PC-9 (cell line): ENCODE measurements around the gene HBS1L. TPM values are rescaled to one million over a fixed set of nuclear protein-coding genes. Genes with fewer than 3 reads are reported as not detected.

Experiments used
- BruUV-seq: library from RNA; stranded (reverse); fragments of 400-500 nt; replicated peaks from 2 replicates; lab custom pipeline; 2021; lab: Mats Ljungman, UMichigan
- CTCF ChIA-PET: fragments of 300-600 bp; sonication (Branson Sonifier 250); formaldehyde crosslinking; loops from one replicate; lab custom pipeline; 2022; ENCODE audit warnings: antibody characterized with exemption; lab: Charles Lee
- POLR2A ChIA-PET: fragments of 300-600 bp; sonication (Branson Sonifier 250); formaldehyde crosslinking; loops from one replicate; lab custom pipeline; 2022; ENCODE audit warnings: antibody characterized with exemption; ENCODE audit not compliant: unreplicated experiment; lab: Charles Lee
- DNase-seq, 2 experiments: peaks; one replicate each; pipeline versions ENCODE4 v3.0.0 to v3.0.0-alpha.2; 2015 to 2022; ENCODE audit warnings: mixed read lengths in 1 of 2
- H2AFZ ChIP-seq: fragments of 200-600 bp; sonication (generic); 2 replicates; pipeline ENCODE4 v1.8.1; 2017; ENCODE audit warnings: antibody characterized with exemption
- H3F3A ChIP-seq: fragments of 200-600 bp; sonication (generic); 2 replicates; pipeline ENCODE4 v1.8.1; 2017; ENCODE audit warnings: antibody characterized with exemption, mild to moderate bottlenecking, low read depth; ENCODE audit not compliant: insufficient read depth
- H3K27ac ChIP-seq: fragments of 200-600 bp; sonication (generic); 2 replicates; pipeline ENCODE4 v1.6.1; 2016; ENCODE audit warnings: mixed run types
- H3K27me3 ChIP-seq: fragments of 200-600 bp; sonication (generic); 2 replicates; pipeline ENCODE4 v1.6.1; 2016; ENCODE audit warnings: low read depth, mixed run types; ENCODE audit not compliant: insufficient read depth
- H3K36me3 ChIP-seq: fragments of 200-600 bp; sonication (generic); 2 replicates; pipeline ENCODE4 v1.6.1; 2016; ENCODE audit warnings: low read depth, mixed run types
- H3K4me1 ChIP-seq: fragments of 200-600 bp; sonication (generic); replicated peaks from 2 replicates; pipeline ENCODE4 v1.6.1; 2016; ENCODE audit warnings: mixed run types; ENCODE audit not compliant: insufficient read depth
- H3K4me2 ChIP-seq: fragments of 200-600 bp; sonication (generic); 2 replicates; pipeline ENCODE4 v1.6.1; 2017; ENCODE audit warnings: mixed run types
- H3K4me3 ChIP-seq: fragments of 200-600 bp; sonication (generic); 2 replicates; pipeline ENCODE4 v1.6.1; 2016; ENCODE audit warnings: mixed run types
- H3K79me2 ChIP-seq: fragments of 200-600 bp; sonication (generic); 2 replicates; pipeline ENCODE4 v1.6.1; 2017; ENCODE audit warnings: low read depth, mixed run types
- H3K9me2 ChIP-seq: fragments of 200-600 bp; sonication (generic); 2 replicates; pipeline ENCODE4 v1.8.1; 2017; ENCODE audit warnings: mild to moderate bottlenecking; ENCODE audit not compliant: insufficient read depth
- H3K9me3 ChIP-seq: fragments of 200-600 bp; sonication (generic); 2 replicates; pipeline ENCODE4 v1.8.1; 2016; ENCODE audit warnings: low read depth; ENCODE audit not compliant: insufficient read depth
- H4K20me1 ChIP-seq: fragments of 200-600 bp; sonication (generic); 2 replicates; pipeline ENCODE4 v1.8.1; 2017; ENCODE audit not compliant: insufficient read depth
- EZH2 ChIP-seq: fragments of 200-600 bp; sonication (generic); IDR thresholded peaks from 2 replicates; pipeline ENCODE4 v1.8.0; 2017; ENCODE audit warnings: antibody characterized with exemption, low read depth
- intact Hi-C: fragments of 100-400 bp; cut with micrococcal nuclease; formaldehyde crosslinking; loops from one replicate; pipeline ENCODE4 v1.10.0; 2022; ENCODE audit not compliant: unreplicated experiment
- total RNA-seq: library from RNA; stranded (reverse); gene quantifications from 2 replicates; pipeline ENCODE4 v1.2.3, GENCODE V29; 2021
- TF ChIP-seq, protein P1 (sequence below): fragments of 200-600 bp; sonication (generic); conservative IDR thresholded peaks from 2 replicates; pipeline ENCODE4 v1.6.1; 2017; ENCODE audit warnings: mixed run types, antibody characterized with exemption, mild to moderate bottlenecking, moderate library complexity

HBS1L gene
- total RNA-seq, 1 experiment from 2014 or later, result 84.4 TPM

DNA sequence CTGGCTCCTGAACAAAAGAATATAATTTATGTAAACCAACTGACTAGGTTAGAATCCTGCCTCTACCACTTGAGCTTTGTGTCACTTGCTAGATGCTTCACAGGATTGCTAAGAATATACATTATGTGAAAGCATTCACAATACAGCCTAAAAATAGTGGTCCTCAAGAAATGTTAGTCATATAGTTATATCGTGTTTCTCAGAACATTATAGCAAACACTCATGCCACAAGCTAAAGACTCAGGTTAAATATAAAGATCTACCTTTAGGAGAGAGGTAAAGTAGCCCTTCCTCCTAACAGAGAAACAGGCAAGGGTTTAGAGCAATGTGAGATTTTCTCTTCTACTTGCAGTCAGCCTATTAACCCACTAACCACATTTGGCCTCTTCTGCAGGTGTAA, 86.9 kb downstream of the HBS1L start:
- Histone ChIP-seq H3K4me3 (no peak overlapping the region), H3K4me2 (no peak overlapping the region), H3K36me3 (peaks cover 33% of the 10 kb centered on the region), H2AFZ (no peak overlapping the region), H3K79me2 (no peaks in the 10 kb centered on the region), H3K9me3 (no peaks in the 10 kb centered on the region), H3F3A (no peaks in the 10 kb centered on the region), H3K9me2 (no peaks in the 10 kb centered on the region), H3K27me3 (no peaks in the 10 kb centered on the region), H4K20me1 (peaks cover 5% of the 10 kb centered on the region; the same call in 1 of the 2 replicates), H3K4me1 (no peaks in the 10 kb centered on the region), H3K27ac (no peak overlapping the region)
- intact Hi-C loops, result no loop called here
- no peak for DNase-seq
- POLR2A ChIA-PET, result no interaction called here
- TF ChIP-seq, protein P1, sequence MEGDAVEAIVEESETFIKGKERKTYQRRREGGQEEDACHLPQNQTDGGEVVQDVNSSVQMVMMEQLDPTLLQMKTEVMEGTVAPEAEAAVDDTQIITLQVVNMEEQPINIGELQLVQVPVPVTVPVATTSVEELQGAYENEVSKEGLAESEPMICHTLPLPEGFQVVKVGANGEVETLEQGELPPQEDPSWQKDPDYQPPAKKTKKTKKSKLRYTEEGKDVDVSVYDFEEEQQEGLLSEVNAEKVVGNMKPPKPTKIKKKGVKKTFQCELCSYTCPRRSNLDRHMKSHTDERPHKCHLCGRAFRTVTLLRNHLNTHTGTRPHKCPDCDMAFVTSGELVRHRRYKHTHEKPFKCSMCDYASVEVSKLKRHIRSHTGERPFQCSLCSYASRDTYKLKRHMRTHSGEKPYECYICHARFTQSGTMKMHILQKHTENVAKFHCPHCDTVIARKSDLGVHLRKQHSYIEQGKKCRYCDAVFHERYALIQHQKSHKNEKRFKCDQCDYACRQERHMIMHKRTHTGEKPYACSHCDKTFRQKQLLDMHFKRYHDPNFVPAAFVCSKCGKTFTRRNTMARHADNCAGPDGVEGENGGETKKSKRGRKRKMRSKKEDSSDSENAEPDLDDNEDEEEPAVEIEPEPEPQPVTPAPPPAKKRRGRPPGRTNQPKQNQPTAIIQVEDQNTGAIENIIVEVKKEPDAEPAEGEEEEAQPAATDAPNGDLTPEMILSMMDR, result no peak
- TF ChIP-seq EZH2, result no peak
- BruUV-seq, result no TSS peak
- CTCF ChIA-PET, result interaction anchor here (0.6 kb wide), 1 partner anchor 483 kb away, joined by 11 read pairs; no protein-coding TSS in a partner anchor

DNA sequence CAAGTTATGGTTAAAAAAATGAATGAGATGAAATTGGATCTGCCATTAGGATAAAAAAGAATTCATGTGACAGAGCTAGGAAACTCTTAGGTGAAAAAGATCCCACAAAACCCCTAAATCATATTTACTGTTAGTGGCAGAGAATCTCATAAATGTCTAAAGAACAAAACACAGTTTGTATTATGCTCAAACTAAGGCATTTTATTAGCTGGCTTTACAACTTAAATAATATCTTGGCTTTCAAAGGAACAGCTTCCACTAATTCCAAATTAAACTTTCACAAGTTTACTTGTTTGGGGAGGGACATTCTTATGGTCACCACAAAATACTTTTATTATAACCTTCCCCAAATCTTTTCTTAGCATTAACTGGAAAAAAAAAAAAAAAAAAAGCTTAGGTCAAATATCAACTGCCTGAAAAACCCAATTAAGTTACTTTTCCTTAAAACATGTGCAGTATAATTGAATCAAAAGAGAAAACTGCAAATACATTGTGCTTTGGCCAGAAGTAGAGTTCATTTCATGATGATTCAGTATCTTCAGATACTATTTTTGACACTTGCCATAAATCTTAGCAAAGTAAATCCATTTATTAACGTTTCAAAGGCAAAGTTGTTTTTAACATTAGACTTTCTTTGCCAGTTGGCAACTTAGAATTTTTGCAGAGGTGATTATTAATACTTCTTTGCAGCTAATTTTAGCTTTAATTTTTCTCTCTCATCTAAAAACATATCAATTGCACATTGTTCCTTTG, 90.0 kb downstream of the HBS1L start:
- H3K4me1 ChIP-seq, result no peaks in the 10 kb centered on the region
- H3K27ac ChIP-seq, result no peak overlapping the region
- H4K20me1 ChIP-seq, result no peaks in the 10 kb centered on the region; the same call in 1 of the 2 replicates
- intact Hi-C loops, result no loop called here
- peaks cover 31% of the 10 kb centered on the region for H3K36me3 ChIP-seq
- no peaks in the 10 kb centered on the region for H3F3A ChIP-seq
- ChIA-PET CTCF (interaction anchor here (0.6 kb wide), 1 partner anchor 31 kb away, joined by 3 read pairs; no protein-coding TSS in a partner anchor), POLR2A (interaction anchor here (0.7 kb wide), 1 partner anchor 32 kb away, joined by 6 read pairs; no protein-coding TSS in a partner anchor)
- H3K27me3 ChIP-seq, result no peaks in the 10 kb centered on the region
- no TSS peak for BruUV-seq
- TF ChIP-seq EZH2, result no peak
- TF ChIP-seq, protein P1, result no peak
- H3K9me2 ChIP-seq, result no peaks in the 10 kb centered on the region
- no peak overlapping the region for H3K4me3 ChIP-seq
- H2AFZ ChIP-seq, result no peak overlapping the region
- no peak overlapping the region for H3K4me2 ChIP-seq
- H3K79me2 ChIP-seq, result no peaks in the 10 kb centered on the region
- H3K9me3 ChIP-seq, result no peaks in the 10 kb centered on the region
- DNase-seq, result no peak

DNA sequence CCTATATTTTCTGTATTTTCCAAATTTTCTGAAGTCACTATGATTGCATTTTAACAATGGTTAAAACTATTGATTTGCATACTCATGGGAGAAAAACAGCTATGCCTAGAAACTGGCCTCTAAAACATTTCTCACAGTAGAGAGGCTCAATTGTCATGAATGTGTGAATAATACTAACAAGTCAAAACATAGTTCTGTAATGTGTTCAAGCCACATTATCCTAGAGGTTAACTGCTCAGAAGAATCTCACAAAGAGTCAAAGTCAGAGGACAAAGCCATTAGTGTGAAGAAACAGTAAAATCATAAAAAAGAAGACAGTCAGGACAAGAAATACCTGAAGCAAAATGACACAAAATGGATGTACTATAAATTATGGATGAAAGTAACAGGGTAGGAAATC, 92.2 kb downstream of the HBS1L start:
- H3K9me2 ChIP-seq, result no peaks in the 10 kb centered on the region
- no peak for TF ChIP-seq EZH2
- TF ChIP-seq, protein P1, result no peak
- H3K4me3 ChIP-seq, result no peak overlapping the region
- ChIA-PET POLR2A (no interaction called here), CTCF (no interaction called here)
- peaks cover 31% of the 10 kb centered on the region for H3K36me3 ChIP-seq
- no peaks in the 10 kb centered on the region for H3K4me1 ChIP-seq
- no peaks in the 10 kb centered on the region for H3K79me2 ChIP-seq
- intact Hi-C loops, result no loop called here
- no peaks in the 10 kb centered on the region for H3F3A ChIP-seq
- H2AFZ ChIP-seq, result no peak overlapping the region
- BruUV-seq, result no TSS peak
- H3K27me3 ChIP-seq, result no peaks in the 10 kb centered on the region
- no peaks in the 10 kb centered on the region; the same call in 1 of the 2 replicates for H4K20me1 ChIP-seq
- H3K4me2 ChIP-seq, result no peak overlapping the region
- H3K27ac ChIP-seq, result no peak overlapping the region
- no peaks in the 10 kb centered on the region for H3K9me3 ChIP-seq
- no peak for DNase-seq
